Activated B cell treated with CpG ODN at 0.5 μM for 24 hours (primary cell): ENCODE measurements around the gene TUBA8. TPM values are rescaled to one million over a fixed set of nuclear protein-coding genes. Genes with fewer than 3 reads are reported as not detected.
A peak's percentile ranks its signal among the peaks of the same experiment; 100 is the strongest.
"Not testable (repeated sequence)": the region's sequence is repeated elsewhere in the genome, so short reads cannot be mapped to it uniquely, and the experiment has no call there.

Source experiments
- ATAC-seq: fragments of 200-7000 bp; cut with Tn5 transposase; one replicate; pipeline ENCODE4 v1.10.0; 2021; ENCODE audit warnings: low read depth, mild to moderate bottlenecking, moderate library complexity
- CTCF ChIA-PET: fragments of 350-600 bp; sonication (Branson Sonifier 250); formaldehyde crosslinking; loops from one replicate; lab custom pipeline; 2021; ENCODE audit warnings: antibody characterized with exemption; lab: Charles Lee
- POLR2A ChIA-PET: fragments of 350-600 bp; sonication (Branson Sonifier 250); formaldehyde crosslinking; loops from one replicate; lab custom pipeline; 2021; ENCODE audit warnings: antibody characterized with exemption; lab: Charles Lee
- DNase-seq: peaks from one replicate; pipeline ENCODE4 v3.0.0; 2022
- H3K27ac Mint-ChIP-seq: one replicate; pipeline ENCODE4 v1.8.0; 2020; ENCODE audit warnings: mixed read lengths
- H3K27me3 Mint-ChIP-seq: one replicate; pipeline ENCODE4 v1.8.0; 2021; ENCODE audit warnings: mixed read lengths
- H3K36me3 Mint-ChIP-seq: one replicate; pipeline ENCODE4 v1.8.0; 2021; ENCODE audit warnings: low read depth, mixed read lengths
- H3K4me1 Mint-ChIP-seq: one replicate; pipeline ENCODE4 v1.8.0; 2021; ENCODE audit warnings: mixed read lengths
- H3K4me3 Mint-ChIP-seq: one replicate; pipeline ENCODE4 v1.8.0; 2020; ENCODE audit warnings: mild to moderate bottlenecking, mixed read lengths
- H3K9me3 Mint-ChIP-seq: one replicate; pipeline ENCODE4 v1.8.0; 2020; ENCODE audit warnings: mixed read lengths
- intact Hi-C: fragments of 100-400 bp; cut with micrococcal nuclease; formaldehyde crosslinking; loops from one replicate; pipeline ENCODE4 v1.15.1; 2024
- total RNA-seq: library from RNA; stranded (reverse); gene quantifications from 2 replicates; pipeline ENCODE4 v1.2.3, GENCODE V29; 2022
- TF ChIP-seq, protein P1 (sequence below): fragments of 200-600 bp; IDR thresholded peaks from one replicate; pipeline ENCODE4 v1.8.0; 2022; ENCODE audit warnings: antibody characterized with exemption, mild to moderate bottlenecking

TUBA8 gene
- total RNA-seq, 1 donor from 2014 or later: 2.4 TPM

DNA sequence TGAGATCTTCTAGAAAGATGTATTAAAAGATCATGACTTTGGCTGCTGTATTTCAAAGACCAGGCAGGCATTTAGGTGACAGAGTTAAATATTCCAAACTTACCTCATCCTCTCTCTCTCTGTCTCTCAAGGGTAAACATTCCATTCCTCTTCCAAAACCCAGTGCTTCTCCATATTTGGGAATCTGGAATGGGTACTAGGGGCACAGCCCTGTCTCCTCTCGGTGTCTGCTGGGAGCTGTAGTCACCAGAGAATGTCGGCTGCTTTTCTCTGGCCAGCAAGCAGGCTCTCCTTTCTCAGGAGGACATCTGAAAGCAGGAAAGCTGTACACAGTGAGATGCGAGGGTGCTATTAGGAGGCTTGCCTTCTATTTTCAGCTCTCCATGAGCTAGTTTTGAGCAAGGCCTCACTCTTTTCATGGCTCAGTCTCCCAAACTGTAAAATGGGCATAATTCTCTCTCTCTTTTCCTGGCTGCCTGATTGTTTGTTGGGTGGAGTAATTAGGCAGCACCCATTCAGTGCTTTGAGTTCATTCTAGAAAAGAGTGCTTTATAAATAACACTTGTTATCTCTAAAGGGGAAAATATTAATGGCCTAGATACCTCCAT lies 42.1 kb upstream of the TUBA8 start:
- H3K4me1 Mint-ChIP-seq: peaks cover 82% of the 10 kb centered on the region
- intact Hi-C loops: no loop called here

DNA sequence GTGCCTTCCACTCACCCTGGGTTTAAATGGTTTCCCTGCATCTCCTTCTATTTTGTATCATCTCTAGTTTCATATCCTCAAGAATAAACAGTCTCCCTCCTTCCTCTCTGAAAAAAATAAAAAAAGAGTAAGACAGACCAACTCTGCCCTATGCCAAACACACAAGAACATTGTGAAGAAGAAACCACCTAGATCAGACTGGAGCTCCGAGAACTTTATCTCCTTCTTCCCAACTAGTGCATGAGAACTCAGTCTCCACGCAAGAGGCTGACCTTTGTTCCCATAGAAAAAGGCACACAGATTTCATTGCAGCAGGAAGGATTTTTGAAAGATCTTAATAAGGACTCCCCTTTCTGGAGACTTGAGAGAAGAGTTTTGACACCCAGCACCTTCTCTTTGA lies 41.6 kb upstream of the TUBA8 start:
- intact Hi-C loops: no loop called here
- ChIA-PET CTCF (no interaction called here), POLR2A (no interaction called here)
- Mint-ChIP-seq H3K4me1 (peaks cover 79% of the 10 kb centered on the region), H3K36me3 (no peaks in the 10 kb centered on the region), H3K9me3 (no peaks in the 10 kb centered on the region), H3K27ac (peak overlapping the region; percentile 51), H3K27me3 (no peaks in the 10 kb centered on the region), H3K4me3 (no peak overlapping the region)
- DNase-seq: no peak
- ATAC-seq: no peak
- TF ChIP-seq, protein P1, sequence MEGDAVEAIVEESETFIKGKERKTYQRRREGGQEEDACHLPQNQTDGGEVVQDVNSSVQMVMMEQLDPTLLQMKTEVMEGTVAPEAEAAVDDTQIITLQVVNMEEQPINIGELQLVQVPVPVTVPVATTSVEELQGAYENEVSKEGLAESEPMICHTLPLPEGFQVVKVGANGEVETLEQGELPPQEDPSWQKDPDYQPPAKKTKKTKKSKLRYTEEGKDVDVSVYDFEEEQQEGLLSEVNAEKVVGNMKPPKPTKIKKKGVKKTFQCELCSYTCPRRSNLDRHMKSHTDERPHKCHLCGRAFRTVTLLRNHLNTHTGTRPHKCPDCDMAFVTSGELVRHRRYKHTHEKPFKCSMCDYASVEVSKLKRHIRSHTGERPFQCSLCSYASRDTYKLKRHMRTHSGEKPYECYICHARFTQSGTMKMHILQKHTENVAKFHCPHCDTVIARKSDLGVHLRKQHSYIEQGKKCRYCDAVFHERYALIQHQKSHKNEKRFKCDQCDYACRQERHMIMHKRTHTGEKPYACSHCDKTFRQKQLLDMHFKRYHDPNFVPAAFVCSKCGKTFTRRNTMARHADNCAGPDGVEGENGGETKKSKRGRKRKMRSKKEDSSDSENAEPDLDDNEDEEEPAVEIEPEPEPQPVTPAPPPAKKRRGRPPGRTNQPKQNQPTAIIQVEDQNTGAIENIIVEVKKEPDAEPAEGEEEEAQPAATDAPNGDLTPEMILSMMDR: no peak

More for the DNA sequence above, 42.1 kb upstream of the TUBA8 start:
- no peak for DNase-seq
- H3K27me3 Mint-ChIP-seq: no peaks in the 10 kb centered on the region
- POLR2A ChIA-PET: no interaction called here
- no peak overlapping the region for H3K27ac Mint-ChIP-seq
- no peaks in the 10 kb centered on the region for H3K9me3 Mint-ChIP-seq
- CTCF ChIA-PET: interaction anchor here (1.0 kb wide), 1 partner anchor 8 kb away, joined by 5 read pairs; no protein-coding TSS in a partner anchor
- TF ChIP-seq, protein P1: no peak
- no peaks in the 10 kb centered on the region for H3K36me3 Mint-ChIP-seq
- no peak overlapping the region for H3K4me3 Mint-ChIP-seq
- no peak for ATAC-seq

DNA sequence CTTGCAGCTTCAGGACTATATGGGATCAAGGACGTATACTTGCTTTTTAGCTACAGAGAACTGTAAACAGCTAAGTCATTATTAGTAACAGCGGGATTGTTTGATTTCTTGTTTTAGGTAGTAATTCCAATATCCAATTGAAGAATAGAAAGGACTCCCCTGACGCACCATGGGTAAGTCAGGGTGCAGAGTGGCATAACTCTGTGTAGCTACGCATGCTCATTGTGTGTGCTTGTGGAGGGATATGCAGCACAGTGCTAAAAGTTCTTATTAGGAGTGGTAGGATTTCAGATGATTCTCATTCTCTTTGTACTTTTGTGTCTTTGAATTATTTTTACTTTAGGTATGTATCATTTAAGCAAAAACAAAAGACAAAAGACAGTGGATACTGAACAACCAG lies 40.6 kb upstream of the TUBA8 start:
- no peak overlapping the region for H3K4me3 Mint-ChIP-seq

DNA sequence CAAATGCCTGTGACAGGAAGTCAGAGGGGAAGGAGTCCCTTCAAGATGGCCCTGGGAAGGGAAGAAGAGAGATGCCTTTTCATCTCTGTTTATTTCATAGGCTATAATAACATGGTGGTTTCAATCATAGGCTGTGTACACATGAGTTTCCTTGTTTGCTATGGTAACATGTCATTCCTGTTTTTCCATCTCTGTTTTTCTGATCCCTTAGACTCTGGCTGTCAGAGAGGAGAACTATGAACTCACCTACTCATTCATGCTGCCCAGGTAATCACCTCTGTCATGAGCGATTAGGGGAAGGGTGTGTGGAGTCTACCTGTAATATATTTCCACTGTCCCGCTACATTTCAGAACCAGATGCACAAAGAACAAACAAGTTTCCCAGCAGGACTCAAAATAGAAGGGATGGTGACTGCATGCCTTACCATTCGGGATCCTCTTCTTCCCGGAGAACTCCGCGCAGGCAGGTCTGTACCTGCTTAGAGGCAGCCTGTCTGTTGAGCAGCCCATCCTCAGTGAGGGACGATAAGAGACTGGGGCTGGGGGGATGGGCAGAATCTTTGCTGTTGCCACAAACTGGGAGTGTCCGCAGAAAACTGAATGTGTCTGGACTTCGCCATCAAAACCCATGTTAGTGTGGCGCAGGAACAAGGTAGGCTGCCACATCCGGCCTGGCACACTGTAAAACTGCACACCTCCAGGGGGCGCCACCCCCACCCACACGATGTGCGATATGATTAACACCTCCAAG lies 39.9 kb upstream of the TUBA8 start:
- Mint-ChIP-seq H3K9me3 (no peaks in the 10 kb centered on the region), H3K4me1 (peaks cover 71% of the 10 kb centered on the region), H3K36me3 (no peaks in the 10 kb centered on the region), H3K27me3 (no peaks in the 10 kb centered on the region), H3K27ac (no peak overlapping the region), H3K4me3 (no peak overlapping the region)
- TF ChIP-seq, protein P1: no peak
- ChIA-PET POLR2A (interaction anchor here (2.0 to 3.5 kb wide), 2 partner anchors 8 to 14 kb away, joined by 7 to 12 read pairs; no protein-coding TSS in a partner anchor), CTCF (interaction anchor here (1.2 to 2.3 kb wide), 5 partner anchors 10 to 106 kb away, joined by 3 to 9 read pairs (median 6); partner anchors contain the start of gene MICAL3)
- DNase-seq: no peak
- no peak for ATAC-seq
- intact Hi-C loops: loop anchor here (10.0 kb wide), 1 partner anchor 986 kb away; the partner anchor contains the start of gene IL17RA

More for the DNA sequence above, 40.6 kb upstream of the TUBA8 start:
- Mint-ChIP-seq H3K9me3 (no peaks in the 10 kb centered on the region), H3K4me1 (peaks cover 73% of the 10 kb centered on the region), H3K27me3 (no peaks in the 10 kb centered on the region), H3K27ac (no peak overlapping the region), H3K36me3 (no peaks in the 10 kb centered on the region)
- intact Hi-C loops: loop anchor here (10.0 kb wide), 1 partner anchor 985 kb away; the partner anchor contains the start of gene IL17RA
- no peak for ATAC-seq
- POLR2A ChIA-PET: interaction anchor here (3.5 kb wide), 1 partner anchor 13 kb away, joined by 12 read pairs; no protein-coding TSS in a partner anchor
- TF ChIP-seq, protein P1: no peak
- CTCF ChIA-PET: no interaction called here
- DNase-seq: no peak

DNA sequence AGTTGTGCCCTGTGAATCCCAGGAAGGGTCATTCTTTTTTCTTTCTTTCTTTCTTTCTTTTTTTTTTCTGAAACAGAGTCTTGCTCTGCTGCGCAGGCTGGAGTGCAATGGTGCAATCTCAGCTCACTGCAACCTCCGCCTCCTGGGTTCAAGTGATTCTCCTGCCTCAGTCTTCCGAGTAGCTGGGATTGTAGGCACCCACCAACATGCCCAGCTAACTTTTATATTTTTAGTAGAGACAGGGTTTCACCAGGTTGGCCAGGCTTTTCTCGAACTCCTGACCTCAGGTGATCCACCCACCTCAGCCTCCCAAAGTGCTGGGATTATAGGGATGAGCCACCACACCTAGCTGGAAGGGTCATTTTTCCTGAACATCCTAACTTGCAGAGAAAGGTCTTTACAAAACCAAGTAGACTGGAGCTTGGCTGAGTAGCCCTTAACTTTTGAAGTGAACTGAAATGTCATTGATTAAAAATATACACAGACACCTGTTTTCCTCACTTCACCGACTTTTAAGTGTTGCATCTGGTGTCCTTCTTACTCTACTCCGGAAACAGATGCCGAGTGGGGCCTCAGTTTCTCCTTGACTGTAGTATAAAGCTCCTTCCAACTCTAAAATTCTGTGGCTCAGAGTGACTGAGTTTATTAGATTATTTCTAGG lies 39.2 kb upstream of the TUBA8 start:
- not testable (repeated sequence) for H3K9me3 Mint-ChIP-seq, H3K27me3 Mint-ChIP-seq, ATAC-seq, DNase-seq, H3K36me3 Mint-ChIP-seq
- POLR2A ChIA-PET: interaction anchor here (0.7 to 3.5 kb wide), 7 partner anchors 9 to 241 kb away, joined by 3 to 12 read pairs (median 6); no protein-coding TSS in a partner anchor
- intact Hi-C loops: loop anchor here (10.0 kb wide), 1 partner anchor 987 kb away; the partner anchor contains the start of gene IL17RA
- Mint-ChIP-seq H3K4me1 (peaks cover 71% of the 10 kb centered on the region), H3K27ac (peak overlapping the region; percentile 63), H3K4me3 (peak overlapping the region; percentile 44)
- CTCF ChIA-PET: interaction anchor here (1.2 to 2.3 kb wide), 5 partner anchors 10 to 107 kb away, joined by 3 to 9 read pairs (median 6); partner anchors contain the start of gene MICAL3
